Panc1 (cell line): Measurements from ENCODE around the gene MACROD1. TPM values are rescaled to one million over a fixed set of nuclear protein-coding genes. Genes with fewer than 3 reads are reported as not detected.
A peak's percentile ranks its signal among the peaks of the same experiment; 100 is the strongest.

Source experiments
- ATAC-seq: fragments of 200-7000 bp; cut with Tn5 transposase; 2 replicates; pipeline ENCODE4 v1.9.1; 2020; ENCODE audit warnings: mild to moderate bottlenecking, moderate library complexity
- BruUV-seq: library from RNA; stranded (reverse); fragments of 400-500 nt; replicated peaks from 2 replicates; lab custom pipeline; 2021; lab: Mats Ljungman, UMichigan
- CTCF ChIA-PET: fragments of 300-600 bp; sonication (Branson Sonifier 250); formaldehyde crosslinking; loops from one replicate; lab custom pipeline; 2022; ENCODE audit warnings: antibody characterized with exemption; lab: Charles Lee
- POLR2A ChIA-PET: fragments of 300-600 bp; sonication (Branson Sonifier 250); formaldehyde crosslinking; loops from one replicate; lab custom pipeline; 2022; ENCODE audit warnings: antibody characterized with exemption; lab: Charles Lee
- DNase-seq: peaks from one replicate; pipeline ENCODE4 v3.0.0-alpha.2; 2010; ENCODE audit warnings: low read depth, low spot score
- H3K27ac ChIP-seq: 2 replicates; pipeline ENCODE4 v1.5.1; 2011; ENCODE audit warnings: mild to moderate bottlenecking, low read length, inconsistent platforms
- H3K27me3 ChIP-seq: fragments of 200-500 bp; sonication (Bioruptor generic); 2 replicates; pipeline ENCODE4 v1.6.0; 2014; ENCODE audit warnings: low read length, inconsistent platforms; ENCODE audit not compliant: control insufficient read depth, insufficient read depth
- H3K36me3 ChIP-seq: fragments of 200-500 bp; sonication (Bioruptor generic); 2 replicates; pipeline ENCODE4 v1.5.1; 2014; ENCODE audit warnings: inconsistent platforms, mild to moderate bottlenecking, low read length, moderate library complexity; ENCODE audit not compliant: control insufficient read depth, insufficient read depth
- H3K4me1 ChIP-seq: 2 replicates; pipeline ENCODE4 v1.5.1; 2011; ENCODE audit warnings: inconsistent platforms, mild to moderate bottlenecking, low read length, moderate library complexity; ENCODE audit not compliant: control insufficient read depth, insufficient read depth
- H3K4me3 ChIP-seq, 2 experiments: 2 replicates each; pipeline ENCODE4 v1.5.1; 2011 to 2012; ENCODE audit warnings: low read depth in 2 of 2, low read length in 2 of 2, mild to moderate bottlenecking in 2 of 2, inconsistent platforms in 1 of 2, moderate library complexity in 1 of 2
- H3K9me3 ChIP-seq: fragments of 200-500 bp; sonication (Bioruptor generic); 2 replicates; pipeline ENCODE4 v1.5.1; 2014; ENCODE audit warnings: low read depth, mild to moderate bottlenecking, inconsistent platforms, low read length, moderate library complexity; ENCODE audit not compliant: control insufficient read depth, insufficient read depth
- POLR2AphosphoS5 ChIP-seq: IDR thresholded peaks from 2 replicates; pipeline ENCODE4 v1.6.1; 2012; ENCODE audit warnings: mild to moderate bottlenecking, low read depth, low read length, moderate library complexity
- REST ChIP-seq, 2 experiments: IDR thresholded peaks; 2 replicates each; pipeline ENCODE4 v1.6.1; 2011 to 2012; ENCODE audit warnings: low read depth in 2 of 2, control low read depth in 1 of 2, low read length in 1 of 2, mild to moderate bottlenecking in 1 of 2, moderate library complexity in 1 of 2; ENCODE audit not compliant: insufficient read depth in 1 of 2
- SIN3A ChIP-seq: IDR thresholded peaks from 2 replicates; pipeline ENCODE4 v1.6.1; 2012; ENCODE audit warnings: low read depth, mild to moderate bottlenecking, low read length, moderate library complexity, borderline replicate concordance; ENCODE audit not compliant: insufficient read depth
- TCF7L2 ChIP-seq: IDR thresholded peaks from 2 replicates; pipeline ENCODE4 v1.6.1; 2011; ENCODE audit warnings: mild to moderate bottlenecking, low read depth, low read length, inconsistent platforms
- in situ Hi-C: cut with HindIII; loops from 2 replicates; pipeline ENCODE4 v1.10.0; 2016; ENCODE audit warnings: low sequenced_read_pairs, low pct_unique_long_range_greater_than_20kb
- intact Hi-C: fragments of 100-400 bp; cut with micrococcal nuclease; formaldehyde crosslinking; loops from one replicate; pipeline ENCODE4 v1.10.0; 2022; ENCODE audit not compliant: unreplicated experiment
- total RNA-seq: library from RNA; stranded (reverse); gene quantifications from one replicate; pipeline ENCODE4 v1.2.1, GENCODE V29; 2021; ENCODE audit not compliant: unreplicated experiment
- TF ChIP-seq, protein P1 (sequence below): fragments of 450-650 bp; IDR thresholded peaks from 2 replicates; pipeline ENCODE4 v1.5.1; 2017; ENCODE audit warnings: mild to moderate bottlenecking

Gene MACROD1
- total RNA-seq, 1 experiment from 2014 or later, result 16.8 TPM

GRCh38 chr11:63985812-63986155 lies 180.1 kb downstream of the MACROD1 start:
- Histone ChIP-seq H3K9me3 (no peaks in the 10 kb centered on the region), H3K4me1 (peaks cover 26% of the 10 kb centered on the region), H3K4me3 (peak overlapping the region; percentile 89 to 93), H3K36me3 (peaks cover 2% of the 10 kb centered on the region; the same call in 1 of the 2 replicates), H3K27me3 (no peaks in the 10 kb centered on the region), H3K27ac (peak overlapping the region; percentile 90)
- no peak for TF ChIP-seq POLR2AphosphoS5
- no peak for TF ChIP-seq SIN3A
- TF ChIP-seq, protein P1, sequence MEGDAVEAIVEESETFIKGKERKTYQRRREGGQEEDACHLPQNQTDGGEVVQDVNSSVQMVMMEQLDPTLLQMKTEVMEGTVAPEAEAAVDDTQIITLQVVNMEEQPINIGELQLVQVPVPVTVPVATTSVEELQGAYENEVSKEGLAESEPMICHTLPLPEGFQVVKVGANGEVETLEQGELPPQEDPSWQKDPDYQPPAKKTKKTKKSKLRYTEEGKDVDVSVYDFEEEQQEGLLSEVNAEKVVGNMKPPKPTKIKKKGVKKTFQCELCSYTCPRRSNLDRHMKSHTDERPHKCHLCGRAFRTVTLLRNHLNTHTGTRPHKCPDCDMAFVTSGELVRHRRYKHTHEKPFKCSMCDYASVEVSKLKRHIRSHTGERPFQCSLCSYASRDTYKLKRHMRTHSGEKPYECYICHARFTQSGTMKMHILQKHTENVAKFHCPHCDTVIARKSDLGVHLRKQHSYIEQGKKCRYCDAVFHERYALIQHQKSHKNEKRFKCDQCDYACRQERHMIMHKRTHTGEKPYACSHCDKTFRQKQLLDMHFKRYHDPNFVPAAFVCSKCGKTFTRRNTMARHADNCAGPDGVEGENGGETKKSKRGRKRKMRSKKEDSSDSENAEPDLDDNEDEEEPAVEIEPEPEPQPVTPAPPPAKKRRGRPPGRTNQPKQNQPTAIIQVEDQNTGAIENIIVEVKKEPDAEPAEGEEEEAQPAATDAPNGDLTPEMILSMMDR, result no peak
- no peak for TF ChIP-seq TCF7L2
- intact Hi-C loops (no loop called here), in situ Hi-C loops (no loop called here)
- ChIA-PET CTCF (no interaction called here), POLR2A (interaction anchor here (0.6 to 0.7 kb wide), 2 partner anchors 21 to 264 kb away, joined by 3 to 4 read pairs; no protein-coding TSS in a partner anchor)
- no TSS peak for BruUV-seq
- peak; percentile 54 for ATAC-seq
- no peak for DNase-seq

GRCh38 chr11:63979426-63979825 lies 186.5 kb downstream of the MACROD1 start:
- ChIA-PET POLR2A (interaction anchor here (0.7 kb wide), 1 partner anchor 28 kb away, joined by 3 read pairs; no protein-coding TSS in a partner anchor), CTCF (no interaction called here)
- in situ Hi-C loops (no loop called here), intact Hi-C loops (no loop called here)
- Histone ChIP-seq H3K9me3 (no peaks in the 10 kb centered on the region), H3K4me1 (peaks cover 22% of the 10 kb centered on the region), H3K27ac (no peak overlapping the region), H3K36me3 (no peaks in the 10 kb centered on the region), H3K27me3 (no peaks in the 10 kb centered on the region), H3K4me3 (no peak overlapping the region)
- TF ChIP-seq TCF7L2 (no peak), REST (IDR thresholded peaks at IDR 0.05; ENCODE audit: insufficient read depth in 1 of 2, low read depth in 2 of 2, low read length in 1 of 2) (no peak), POLR2AphosphoS5 (no peak), SIN3A (no peak)
- TF ChIP-seq, protein P1, result no peak
- ATAC-seq, result no peak
- BruUV-seq, result no TSS peak
- DNase-seq, result no peak
